ENCODE data around the gene SNRNP40. TPM values are rescaled to one million over a fixed set of nuclear protein-coding genes. Genes with fewer than 3 reads are reported as not detected.

Gene SNRNP40
- total RNA-seq = 10 to 100 TPM; 83.7 to 96.4 TPM

- no peak within 1 kb of the TSS for H3K27ac Mint-ChIP-seq
- intact Hi-C loops (cut with micrococcal nuclease) = loop anchor here (2.0 to 10.0 kb wide), 6 partner anchors 139 to 718 kb away; partner anchors contain the start of genes KHDRBS1 and PUM1
- peak; percentile 95 for DNase-seq
- H3K4me1 Mint-ChIP-seq (ENCODE audit: low read depth) = peaks cover 32% of the 10 kb centered on the region
- no peaks in the 10 kb centered on the region for H3K9me3 Mint-ChIP-seq
- peaks cover 18% of the 10 kb centered on the region for H3K36me3 Mint-ChIP-seq
- CTCF ChIA-PET = interaction anchor here (0.5 to 1.8 kb wide), 8 partner anchors 9 to 347 kb away, joined by 3 to 9 read pairs (median 4); no protein-coding TSS in a partner anchor
- no peak within 1 kb of the TSS for H3K4me3 Mint-ChIP-seq
- POLR2A ChIA-PET = interaction anchor here (0.9 to 1.7 kb wide), 8 partner anchors 10 to 1959 kb away, joined by 3 to 5 read pairs (median 4); partner anchors contain the start of gene PEF1
- H3K27me3 Mint-ChIP-seq = no peaks in the 10 kb centered on the region
These were observed at the start of gene SNRNP40, which contains the start of gene ZCCHC17 for GRCh38 chr1:31296486-31297276. TSS of gene SNRNP40 (minus strand) at chr1:31296788. CDS start at chr1:31296751, 37 bp downstream. TSS of gene ZCCHC17 (plus strand) at chr1:31297032. CDS start at chr1:31310099, 13,067 bp downstream.

GRCh38 chr1:31345635-31346034 is 49.0 kb upstream of the SNRNP40 start:
- no peaks in the 10 kb centered on the region for H3K27me3 Mint-ChIP-seq
- intact Hi-C loops (cut with micrococcal nuclease) = no loop called here
- CTCF ChIA-PET = no interaction called here
- no peaks in the 10 kb centered on the region for H3K4me1 Mint-ChIP-seq (ENCODE audit: low read depth)
- H3K9me3 Mint-ChIP-seq = no peaks in the 10 kb centered on the region
- no peak overlapping the region for H3K27ac Mint-ChIP-seq
- H3K4me3 Mint-ChIP-seq = no peak overlapping the region
- H3K36me3 Mint-ChIP-seq = peaks cover 13% of the 10 kb centered on the region
- no peak for DNase-seq
- POLR2A ChIA-PET = no interaction called here

- H3K36me3 Mint-ChIP-seq = peaks cover 11% of the 10 kb centered on the region
These were observed 47.9 kb upstream of the SNRNP40 start for GRCh38 chr1:31344503-31344902.

GRCh38 chr1:31336687-31337467 is 40.3 kb upstream of the SNRNP40 start:
- H3K4me3 Mint-ChIP-seq = no peak overlapping the region
- intact Hi-C loops (cut with micrococcal nuclease) = no loop called here
- peaks cover 5% of the 10 kb centered on the region for H3K36me3 Mint-ChIP-seq
- no peaks in the 10 kb centered on the region for H3K9me3 Mint-ChIP-seq
- DNase-seq = no peak
- ChIA-PET POLR2A (no interaction called here), CTCF (interaction anchor here (0.6 to 1.0 kb wide), 3 partner anchors 125 to 175 kb away, joined by 3 read pairs; no protein-coding TSS in a partner anchor)
- H3K4me1 Mint-ChIP-seq (ENCODE audit: low read depth) = no peaks in the 10 kb centered on the region
- no peaks in the 10 kb centered on the region for H3K27me3 Mint-ChIP-seq
- H3K27ac Mint-ChIP-seq = no peak overlapping the region

More at GRCh38 chr1:31344503-31344902, 47.9 kb upstream of the SNRNP40 start:
- Mint-ChIP-seq H3K9me3 (no peaks in the 10 kb centered on the region), H3K27me3 (no peaks in the 10 kb centered on the region), H3K27ac (no peak overlapping the region), H3K4me3 (no peak overlapping the region), H3K4me1 (ENCODE audit: low read depth) (no peaks in the 10 kb centered on the region)
- ChIA-PET POLR2A (interaction anchor here (0.5 kb wide), 1 partner anchor 18 kb away, joined by 5 read pairs; no protein-coding TSS in a partner anchor), CTCF (no interaction called here)
- DNase-seq = no peak
- intact Hi-C loops (cut with micrococcal nuclease) = no loop called here

- no peak overlapping the region for H3K4me3 Mint-ChIP-seq
- H3K4me1 Mint-ChIP-seq (ENCODE audit: low read depth) = no peaks in the 10 kb centered on the region
- ChIA-PET CTCF (interaction anchor here (1.0 kb wide), 1 partner anchor 13 kb away, joined by 3 read pairs; no protein-coding TSS in a partner anchor), POLR2A (no interaction called here)
- peaks cover 6% of the 10 kb centered on the region for H3K36me3 Mint-ChIP-seq
- DNase-seq = no peak
- no peaks in the 10 kb centered on the region for H3K27me3 Mint-ChIP-seq
- no peaks in the 10 kb centered on the region for H3K9me3 Mint-ChIP-seq
- intact Hi-C loops (cut with micrococcal nuclease) = no loop called here
- no peak overlapping the region for H3K27ac Mint-ChIP-seq
These were observed 38.4 kb upstream of the SNRNP40 start for GRCh38 chr1:31335007-31335406.

- no peak overlapping the region for H3K27ac Mint-ChIP-seq
- CTCF ChIA-PET = interaction anchor here (1.2 kb wide), 1 partner anchor 222 kb away, joined by 5 read pairs; no protein-coding TSS in a partner anchor
These were observed 30.8 kb upstream of the SNRNP40 start for GRCh38 chr1:31327381-31327780.

GRCh38 chr1:31326461-31326860 is 29.9 kb upstream of the SNRNP40 start:
- no peak for DNase-seq
- no peaks in the 10 kb centered on the region for H3K9me3 Mint-ChIP-seq
- no peak overlapping the region for H3K27ac Mint-ChIP-seq
- POLR2A ChIA-PET = interaction anchor here (0.7 kb wide), 2 partner anchors 18 to 61 kb away, joined by 5 to 6 read pairs; no protein-coding TSS in a partner anchor
- no peaks in the 10 kb centered on the region for H3K4me1 Mint-ChIP-seq (ENCODE audit: low read depth)
- H3K36me3 Mint-ChIP-seq = peaks cover 12% of the 10 kb centered on the region
- no peaks in the 10 kb centered on the region for H3K27me3 Mint-ChIP-seq
- CTCF ChIA-PET = interaction anchor here (0.7 to 1.2 kb wide), 2 partner anchors 9 to 223 kb away, joined by 3 to 5 read pairs; no protein-coding TSS in a partner anchor
- intact Hi-C loops (cut with micrococcal nuclease) = no loop called here
- no peak overlapping the region for H3K4me3 Mint-ChIP-seq

More at GRCh38 chr1:31327381-31327780, 30.8 kb upstream of the SNRNP40 start:
- intact Hi-C loops (cut with micrococcal nuclease) = no loop called here
- POLR2A ChIA-PET = no interaction called here
- peaks cover 4% of the 10 kb centered on the region for H3K36me3 Mint-ChIP-seq
- H3K4me3 Mint-ChIP-seq = no peak overlapping the region
- no peaks in the 10 kb centered on the region for H3K4me1 Mint-ChIP-seq (ENCODE audit: low read depth)
- DNase-seq = no peak
- no peaks in the 10 kb centered on the region for H3K27me3 Mint-ChIP-seq
- H3K9me3 Mint-ChIP-seq = no peaks in the 10 kb centered on the region

- Mint-ChIP-seq H3K27ac (no peak overlapping the region), H3K27me3 (no peaks in the 10 kb centered on the region), H3K4me3 (no peak overlapping the region), H3K36me3 (peaks cover 14% of the 10 kb centered on the region), H3K9me3 (no peaks in the 10 kb centered on the region), H3K4me1 (ENCODE audit: low read depth) (no peaks in the 10 kb centered on the region)
- CTCF ChIA-PET = no interaction called here
- intact Hi-C loops (cut with micrococcal nuclease) = no loop called here
- no peak for DNase-seq
- POLR2A ChIA-PET = no interaction called here
These were observed 28.4 kb upstream of the SNRNP40 start for GRCh38 chr1:31324992-31325391.

GRCh38 chr1:31324093-31324492 is 27.5 kb upstream of the SNRNP40 start:
- Mint-ChIP-seq H3K27ac (no peak overlapping the region), H3K36me3 (peaks cover 19% of the 10 kb centered on the region), H3K27me3 (no peaks in the 10 kb centered on the region), H3K4me1 (ENCODE audit: low read depth) (no peaks in the 10 kb centered on the region), H3K4me3 (no peak overlapping the region), H3K9me3 (no peaks in the 10 kb centered on the region)
- intact Hi-C loops (cut with micrococcal nuclease) = no loop called here
- CTCF ChIA-PET = no interaction called here
- POLR2A ChIA-PET = interaction anchor here (0.6 kb wide), 1 partner anchor 22 kb away, joined by 4 read pairs; no protein-coding TSS in a partner anchor
- DNase-seq = no peak

- no peaks in the 10 kb centered on the region for H3K4me1 Mint-ChIP-seq (ENCODE audit: low read depth)
- ChIA-PET CTCF (no interaction called here), POLR2A (no interaction called here)
- no peak for DNase-seq
- no peak overlapping the region for H3K27ac Mint-ChIP-seq
- no peak overlapping the region for H3K4me3 Mint-ChIP-seq
- peaks cover 49% of the 10 kb centered on the region for H3K36me3 Mint-ChIP-seq
- no peaks in the 10 kb centered on the region for H3K27me3 Mint-ChIP-seq
- intact Hi-C loops (cut with micrococcal nuclease) = no loop called here
- H3K9me3 Mint-ChIP-seq = no peaks in the 10 kb centered on the region
These were observed 21.6 kb upstream of the SNRNP40 start for GRCh38 chr1:31318146-31318545.

- H3K36me3 Mint-ChIP-seq = peaks cover 53% of the 10 kb centered on the region
- H3K4me1 Mint-ChIP-seq (ENCODE audit: low read depth) = no peaks in the 10 kb centered on the region
- no peaks in the 10 kb centered on the region for H3K9me3 Mint-ChIP-seq
- no peak overlapping the region for H3K27ac Mint-ChIP-seq
- intact Hi-C loops (cut with micrococcal nuclease) = no loop called here
- no peak for DNase-seq
- H3K4me3 Mint-ChIP-seq = no peak overlapping the region
- ChIA-PET CTCF (no interaction called here), POLR2A (no interaction called here)
- H3K27me3 Mint-ChIP-seq = no peaks in the 10 kb centered on the region
These were observed 19.3 kb upstream of the SNRNP40 start for GRCh38 chr1:31315902-31316301.

- CTCF ChIA-PET = no interaction called here
- POLR2A ChIA-PET = no interaction called here
These were observed 13.6 kb upstream of the SNRNP40 start for GRCh38 chr1:31310198-31310597.

More at GRCh38 chr1:31310198-31310597, 13.6 kb upstream of the SNRNP40 start:
- Mint-ChIP-seq H3K27ac (no peak overlapping the region), H3K4me3 (no peak overlapping the region), H3K36me3 (peaks cover 39% of the 10 kb centered on the region), H3K9me3 (no peaks in the 10 kb centered on the region), H3K27me3 (no peaks in the 10 kb centered on the region), H3K4me1 (ENCODE audit: low read depth) (peaks cover 7% of the 10 kb centered on the region)
- intact Hi-C loops (cut with micrococcal nuclease) = no loop called here
- no peak for DNase-seq

Measured in activated CD4-positive, alpha-beta memory T cell treated with anti-CD3 and anti-CD28 coated beads for 36 hours (primary cell).